Measurements from ENCODE around the gene UMODL1.
"Not testable (repeated sequence)": the region's sequence is repeated elsewhere in the genome, so short reads cannot be mapped to it uniquely, and the experiment has no call there.

UMODL1 gene

DNA sequence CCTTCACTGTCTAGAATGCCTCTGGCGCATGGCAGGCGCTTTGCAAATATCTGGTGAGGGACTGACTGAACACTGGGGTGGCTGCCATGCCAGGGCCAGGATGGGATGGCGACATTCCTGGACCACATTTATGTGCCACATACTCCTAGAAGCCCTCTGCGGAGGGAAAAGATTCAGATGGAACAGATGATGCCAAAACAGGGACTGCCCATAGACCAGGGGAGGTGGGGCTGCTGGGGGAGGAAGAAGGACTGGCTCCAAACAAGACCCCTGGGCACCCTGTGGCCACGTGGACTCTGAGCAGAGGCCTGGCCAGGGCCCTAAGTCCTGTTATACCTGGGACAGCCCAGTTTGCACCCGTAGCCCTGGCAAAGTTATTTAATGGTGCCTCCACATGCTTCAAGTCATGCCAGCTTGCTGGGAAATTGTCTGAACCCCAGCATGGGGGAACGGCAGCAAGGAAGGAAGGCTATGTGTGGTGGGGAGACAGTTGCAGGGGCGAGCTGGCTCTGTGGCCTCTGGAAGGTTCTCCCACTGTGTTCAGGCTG, 44.1 kb downstream of the UMODL1 start:
- TF ChIP-seq CTCF (IDR thresholded peaks at IDR 0.05; ENCODE audit: borderline replicate concordance, insufficient read depth, low read depth, low read length): no peak
- H3K4me3 ChIP-seq (ENCODE audit: low read depth, low read length): no peak overlapping the region

DNA sequence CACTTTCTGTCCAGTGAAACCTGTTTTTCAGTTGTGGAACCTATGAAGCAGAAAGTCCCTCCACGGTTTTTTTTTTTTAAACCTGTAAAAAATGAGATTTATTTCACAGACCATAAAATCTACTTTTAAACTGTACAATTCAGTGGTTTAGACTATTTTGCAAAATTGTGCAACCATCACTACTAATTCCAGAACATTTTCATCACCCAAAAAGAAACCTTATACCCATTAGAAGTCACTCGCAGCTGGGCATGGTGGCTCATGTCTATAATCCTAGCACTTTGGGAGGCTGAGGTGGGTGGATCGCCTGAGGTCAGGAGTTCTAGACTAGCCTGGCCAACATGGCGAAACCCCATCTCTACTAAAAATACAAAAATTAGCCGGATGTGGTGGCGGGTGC, 45.4 kb downstream of the UMODL1 start:
- H3K4me3 ChIP-seq (ENCODE audit: low read depth, low read length): not testable (repeated sequence)

- H3K4me3 ChIP-seq (ENCODE audit: low read depth, low read length): no peak overlapping the region
Observed at GRCh38 chr21:42117229-42117966, 46.3 kb downstream of the UMODL1 start.

GRCh38 chr21:42117967-42118780, 47.1 kb downstream of the UMODL1 start:
- no peak for TF ChIP-seq CTCF (IDR thresholded peaks at IDR 0.05; ENCODE audit: borderline replicate concordance, insufficient read depth, low read depth, low read length)
- no peak overlapping the region for H3K4me3 ChIP-seq (ENCODE audit: low read depth, low read length)

More at GRCh38 chr21:42117229-42117966, 46.3 kb downstream of the UMODL1 start:
- peak; percentile 85 for TF ChIP-seq CTCF (IDR thresholded peaks at IDR 0.05; ENCODE audit: borderline replicate concordance, insufficient read depth, low read depth, low read length)

GRCh38 chr21:42118901-42119300, 47.8 kb downstream of the UMODL1 start:
- no peak for TF ChIP-seq CTCF (IDR thresholded peaks at IDR 0.05; ENCODE audit: borderline replicate concordance, insufficient read depth, low read depth, low read length)
- H3K4me3 ChIP-seq (ENCODE audit: low read depth, low read length): no peak overlapping the region

DNA sequence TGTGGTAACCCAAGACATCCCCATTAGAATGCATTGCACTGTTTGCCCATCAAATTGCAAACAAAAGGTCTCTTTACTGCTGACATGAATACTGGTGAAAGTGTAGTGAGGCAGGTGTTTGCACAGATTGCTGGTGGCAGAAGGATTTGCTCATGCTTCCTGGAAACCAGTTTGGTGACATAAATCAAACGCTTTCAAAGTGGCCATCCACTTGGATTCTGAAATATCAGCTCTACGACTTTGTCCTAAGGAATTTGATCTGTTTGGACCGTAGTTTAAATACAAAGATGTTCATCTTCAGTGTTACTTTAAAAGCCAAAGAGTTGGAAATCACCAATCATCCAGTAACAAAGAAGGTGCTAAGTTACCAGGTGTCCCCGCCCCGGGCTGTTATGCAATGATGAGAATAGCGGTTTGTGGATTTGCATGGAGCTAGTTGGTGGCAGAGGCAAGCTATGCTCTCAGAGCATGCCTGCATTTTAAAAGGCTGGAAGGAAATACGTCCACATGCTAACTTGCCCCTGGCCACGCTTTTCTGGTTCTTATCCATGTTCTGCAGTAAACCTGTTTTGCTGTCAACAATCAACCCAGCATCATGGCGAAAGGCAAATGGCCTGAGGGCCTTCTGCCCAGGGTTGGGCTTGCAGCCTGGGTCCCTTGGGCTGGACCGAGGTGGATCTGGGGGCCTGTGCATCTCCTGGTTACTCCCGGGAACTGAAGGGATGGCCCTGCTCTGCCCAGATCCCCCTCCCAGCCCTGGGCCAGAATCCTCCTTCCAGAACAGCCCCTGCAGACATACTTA, 49.2 kb downstream of the UMODL1 start:
- H3K4me3 ChIP-seq (ENCODE audit: low read depth, low read length): no peak overlapping the region
- no peak for TF ChIP-seq CTCF (IDR thresholded peaks at IDR 0.05; ENCODE audit: borderline replicate concordance, insufficient read depth, low read depth, low read length)
